Stimulated activated CD4-positive, alpha-beta T cell treated with anti-CD3 and anti-CD28 coated beads, Interleukin-1b, Interleukin-23, amount 100 ng/mL, for 4 hours (primary cell): ENCODE results near the gene KCNN3.

ENCODE experiments used
- DNase-seq, 2 donors: peaks; one replicate each; pipeline ENCODE4 v3.0.0-alpha.2; 2020; ENCODE audit warnings: low read depth in 2 of 2

Gene KCNN3

GRCh38 chr1:154663471-154664060 is 206.5 kb downstream of the KCNN3 start:
- DNase-seq: no peak

GRCh38 chr1:154661110-154661509 is 209.0 kb downstream of the KCNN3 start:
- no peak for DNase-seq

GRCh38 chr1:154659823-154660592 is 210.1 kb downstream of the KCNN3 start:
- DNase-seq: no peak

- DNase-seq: no peak
Measured at GRCh38 chr1:154657556-154657955, 212.5 kb downstream of the KCNN3 start.

GRCh38 chr1:154652893-154653292 is 217.2 kb downstream of the KCNN3 start:
- no peak for DNase-seq
